ENCODE measurements around the gene LARP4B.

LARP4B gene

DNA sequence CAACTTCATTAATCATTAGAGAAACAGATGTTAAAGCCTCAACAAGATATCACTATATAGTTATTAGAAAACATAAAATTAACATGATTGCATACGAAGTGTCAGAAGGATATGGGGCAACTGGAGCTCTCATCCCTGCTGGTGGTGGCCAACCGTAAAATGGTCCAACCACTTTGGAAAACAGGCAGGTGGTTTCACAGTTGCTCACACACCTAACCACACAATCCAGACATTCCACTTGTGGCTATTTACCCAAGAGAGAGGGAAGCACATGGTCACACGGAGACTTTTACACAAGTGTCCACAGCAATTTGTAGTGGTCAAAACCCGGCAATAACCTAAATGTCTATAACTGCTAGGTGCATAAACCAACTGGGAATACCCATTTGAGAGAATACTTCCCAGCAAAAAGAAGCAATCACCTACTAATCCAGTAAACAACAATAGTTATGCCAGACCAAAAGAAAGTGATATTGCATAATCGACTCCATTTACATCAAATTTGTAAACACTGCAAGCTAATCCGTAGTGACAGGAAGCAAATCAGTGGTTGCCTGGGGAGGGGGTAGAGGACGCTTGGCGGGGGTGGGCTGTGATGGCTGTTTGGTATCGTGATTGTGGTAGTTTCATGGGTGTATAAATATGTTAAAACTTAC is 91.8 kb downstream of the LARP4B start:
- TF ChIP-seq, protein P1, sequence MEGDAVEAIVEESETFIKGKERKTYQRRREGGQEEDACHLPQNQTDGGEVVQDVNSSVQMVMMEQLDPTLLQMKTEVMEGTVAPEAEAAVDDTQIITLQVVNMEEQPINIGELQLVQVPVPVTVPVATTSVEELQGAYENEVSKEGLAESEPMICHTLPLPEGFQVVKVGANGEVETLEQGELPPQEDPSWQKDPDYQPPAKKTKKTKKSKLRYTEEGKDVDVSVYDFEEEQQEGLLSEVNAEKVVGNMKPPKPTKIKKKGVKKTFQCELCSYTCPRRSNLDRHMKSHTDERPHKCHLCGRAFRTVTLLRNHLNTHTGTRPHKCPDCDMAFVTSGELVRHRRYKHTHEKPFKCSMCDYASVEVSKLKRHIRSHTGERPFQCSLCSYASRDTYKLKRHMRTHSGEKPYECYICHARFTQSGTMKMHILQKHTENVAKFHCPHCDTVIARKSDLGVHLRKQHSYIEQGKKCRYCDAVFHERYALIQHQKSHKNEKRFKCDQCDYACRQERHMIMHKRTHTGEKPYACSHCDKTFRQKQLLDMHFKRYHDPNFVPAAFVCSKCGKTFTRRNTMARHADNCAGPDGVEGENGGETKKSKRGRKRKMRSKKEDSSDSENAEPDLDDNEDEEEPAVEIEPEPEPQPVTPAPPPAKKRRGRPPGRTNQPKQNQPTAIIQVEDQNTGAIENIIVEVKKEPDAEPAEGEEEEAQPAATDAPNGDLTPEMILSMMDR (IDR thresholded peaks at IDR 0.05; ENCODE audit: low read depth, low read length): no peak
- in situ Hi-C loops (cut with HindIII; ENCODE audit: low sequenced_read_pairs): no loop called here
- H3K4me3 ChIP-seq (ENCODE audit: low read depth, low read length): no peak overlapping the region
- peak; percentile 13 for DNase-seq (ENCODE audit: low read depth, low spot score)

DNA sequence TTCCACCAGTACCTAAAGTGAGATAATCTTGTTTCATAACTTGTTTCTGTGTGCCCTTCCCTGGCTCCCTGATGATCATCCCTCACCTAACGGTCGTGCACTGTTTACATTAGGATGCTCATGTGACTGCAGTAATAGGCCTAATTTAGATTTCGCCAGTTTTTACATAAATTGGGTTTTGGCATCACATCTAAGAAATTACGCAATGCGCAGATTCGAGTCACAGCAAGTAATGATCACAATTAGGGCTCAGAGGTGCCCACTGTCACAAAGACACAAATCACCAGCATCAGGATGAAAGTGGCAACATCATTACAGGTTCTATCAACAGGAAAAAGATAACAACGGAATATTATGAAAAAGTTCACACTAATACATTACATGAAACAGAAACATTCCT is 94.7 kb downstream of the LARP4B start:
- in situ Hi-C loops (cut with HindIII; ENCODE audit: low sequenced_read_pairs): no loop called here

DNA sequence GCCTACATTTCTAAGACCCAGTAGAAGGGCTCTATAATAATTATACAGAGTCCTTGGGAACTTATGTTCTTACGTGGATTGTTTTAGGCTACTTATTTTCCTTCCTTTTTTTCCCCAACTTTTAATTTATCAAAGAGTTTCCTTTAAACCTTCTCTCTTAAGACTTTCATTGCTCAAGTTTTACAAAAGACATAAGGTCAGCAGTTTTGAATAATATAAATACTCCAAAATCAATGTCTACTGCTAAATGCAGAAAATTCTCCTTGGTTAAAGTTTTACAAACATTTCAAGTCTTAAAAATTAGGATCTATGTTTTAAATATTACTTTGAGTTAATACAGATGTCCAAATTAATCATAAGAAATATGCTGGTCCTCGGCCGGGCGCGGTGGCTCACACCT is 97.0 kb downstream of the LARP4B start:
- TF ChIP-seq, protein P1 (IDR thresholded peaks at IDR 0.05; ENCODE audit: low read depth, low read length): no peak
- in situ Hi-C loops (cut with HindIII; ENCODE audit: low sequenced_read_pairs): no loop called here
- DNase-seq (ENCODE audit: low read depth, low spot score): no peak
- H3K4me3 ChIP-seq (ENCODE audit: low read depth, low read length): no peak overlapping the region

More for the DNA sequence above, 94.7 kb downstream of the LARP4B start:
- H3K4me3 ChIP-seq (ENCODE audit: low read depth, low read length): no peak overlapping the region
- TF ChIP-seq, protein P1 (IDR thresholded peaks at IDR 0.05; ENCODE audit: low read depth, low read length): no peak
- no peak for DNase-seq (ENCODE audit: low read depth, low spot score)

DNA sequence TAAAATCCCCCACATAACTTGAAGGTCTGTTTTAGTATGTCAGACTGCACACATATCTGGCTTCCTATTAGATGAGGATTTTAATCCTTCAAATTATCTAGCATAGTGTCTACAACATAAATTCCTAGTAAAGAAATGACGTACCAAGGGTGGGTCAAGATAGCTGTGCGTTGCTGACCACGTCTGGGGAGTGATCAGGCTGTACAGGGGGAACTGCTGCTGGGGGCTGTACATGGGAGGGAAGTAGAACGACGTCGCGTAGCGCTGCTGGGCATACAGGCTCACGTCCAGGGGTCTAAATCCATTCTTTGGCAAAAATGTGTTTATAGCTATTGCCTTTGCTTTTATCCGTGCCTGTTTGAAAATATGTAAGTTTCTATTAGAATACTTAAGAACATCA is 102.3 kb downstream of the LARP4B start:
- TF ChIP-seq, protein P1 (IDR thresholded peaks at IDR 0.05; ENCODE audit: low read depth, low read length): no peak
- no peak for DNase-seq (ENCODE audit: low read depth, low spot score)
- in situ Hi-C loops (cut with HindIII; ENCODE audit: low sequenced_read_pairs): no loop called here
- H3K4me3 ChIP-seq (ENCODE audit: low read depth, low read length): no peak overlapping the region

DNA sequence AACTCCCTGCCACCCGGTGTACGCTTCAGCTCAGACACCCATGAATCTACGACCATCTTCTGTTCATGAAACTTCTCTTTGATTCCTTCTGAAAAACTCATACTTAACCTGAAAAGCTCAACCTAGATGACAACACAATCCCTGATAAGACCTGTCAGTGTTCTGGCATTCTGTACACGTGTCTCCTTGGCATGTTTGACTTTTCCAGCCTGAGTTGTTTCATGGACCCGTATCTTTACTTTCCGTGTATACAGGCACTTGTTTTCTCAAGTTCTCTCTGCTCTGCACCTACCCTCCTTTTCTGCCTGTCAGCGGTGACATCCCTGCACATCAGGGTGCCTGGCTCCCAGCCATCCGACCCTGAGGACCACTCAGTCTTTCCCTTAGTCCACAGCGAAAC is 103.3 kb downstream of the LARP4B start:
- in situ Hi-C loops (cut with HindIII; ENCODE audit: low sequenced_read_pairs): no loop called here
- no peak overlapping the region for H3K4me3 ChIP-seq (ENCODE audit: low read depth, low read length)
- DNase-seq (ENCODE audit: low read depth, low spot score): no peak
- TF ChIP-seq, protein P1 (IDR thresholded peaks at IDR 0.05; ENCODE audit: low read depth, low read length): no peak

DNA sequence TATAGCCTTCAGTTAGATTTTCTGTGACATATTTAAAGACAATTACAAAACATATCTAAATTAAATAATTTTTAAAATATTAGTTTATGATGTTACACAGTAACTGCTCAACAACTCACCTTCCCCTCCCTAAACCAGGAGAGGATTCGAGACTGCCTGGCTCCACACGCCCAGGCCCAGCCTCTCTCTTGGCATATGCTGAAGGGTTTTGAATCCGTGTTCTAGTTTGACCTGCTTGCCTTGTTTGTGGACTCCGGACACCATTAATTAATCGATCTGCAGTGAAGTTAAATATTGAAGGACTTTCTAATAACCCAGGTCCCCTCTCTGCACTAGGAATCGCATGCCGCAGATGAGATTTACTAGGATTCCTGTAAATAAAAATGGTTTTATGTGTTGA is 106.6 kb downstream of the LARP4B start:
- no peak for DNase-seq (ENCODE audit: low read depth, low spot score)
- in situ Hi-C loops (cut with HindIII; ENCODE audit: low sequenced_read_pairs): no loop called here
- H3K4me3 ChIP-seq (ENCODE audit: low read depth, low read length): no peak overlapping the region
- TF ChIP-seq, protein P1 (IDR thresholded peaks at IDR 0.05; ENCODE audit: low read depth, low read length): no peak
